NCI-H82 treated with DMSO at 0.1 percent for 48 hours (cell line): ENCODE results near the gene ILF2.

Source experiments
- DNase-seq: peaks from one replicate; lab custom pipeline; 2025; ENCODE audit not compliant: unreplicated experiment; lab: John Stamatoyannopoulos, UW

ILF2 gene

GRCh38 chr1:153628638-153629342 is 42.0 kb downstream of the ILF2 start:
- no peak for DNase-seq

- no peak for DNase-seq
These were observed 42.8 kb downstream of the ILF2 start, which contains the start of gene S100A1 for GRCh38 chr1:153627715-153628626. Gene S100A1, plus strand, starts transcription at chr1:153628434. Its CDS starts 2,088 bp downstream, at chr1:153630522.

GRCh38 chr1:153626904-153627714 is 43.7 kb downstream of the ILF2 start, which contains the start of gene S100A13:
Gene S100A13, minus strand, starts transcription at chr1:153627505. Its CDS starts 1,033 bp downstream, at chr1:153626472.
- peak; percentile 84 for DNase-seq

GRCh38 chr1:153626477-153626903 is 44.3 kb downstream of the ILF2 start:
- DNase-seq, result no peak

- DNase-seq, result no peak
These were observed 45.7 kb downstream of the ILF2 start for GRCh38 chr1:153624965-153625611.

- no peak for DNase-seq
These were observed 47.7 kb downstream of the ILF2 start for GRCh38 chr1:153623101-153623500.

GRCh38 chr1:153619171-153619570 is 51.6 kb downstream of the ILF2 start:
- DNase-seq, result no peak

- no peak for DNase-seq
These were observed 53.1 kb downstream of the ILF2 start for GRCh38 chr1:153617663-153618062.

- no peak for DNase-seq
These were observed 53.9 kb downstream of the ILF2 start for GRCh38 chr1:153616917-153617311.

- no peak for DNase-seq
These were observed 54.5 kb downstream of the ILF2 start, which contains the start of gene S100A14 for GRCh38 chr1:153616144-153616916. Gene S100A14, minus strand, starts transcription at chr1:153616325. Its CDS starts 467 bp downstream, at chr1:153615858.

GRCh38 chr1:153615406-153615805 is 55.4 kb downstream of the ILF2 start:
- DNase-seq, result no peak

- DNase-seq, result no peak
These were observed 55.9 kb downstream of the ILF2 start for GRCh38 chr1:153614906-153615305.

- no peak for DNase-seq
These were observed 56.4 kb downstream of the ILF2 start for GRCh38 chr1:153614189-153614900.

GRCh38 chr1:153613406-153613805 is 57.4 kb downstream of the ILF2 start:
- no peak for DNase-seq

GRCh38 chr1:153612755-153613331 is 58.0 kb downstream of the ILF2 start, which contains the start of gene S100A16:
Gene S100A16, minus strand, starts transcription at chr1:153613137. Its CDS starts 4,986 bp downstream, at chr1:153608151.
- DNase-seq, result no peak

- no peak for DNase-seq
These were observed 58.6 kb downstream of the ILF2 start for GRCh38 chr1:153612111-153612754.
